ENCODE measurements around the gene DEXI.

DEXI gene

GRCh38 chr16:10885246-10885645 is 57.0 kb downstream of the DEXI start:
- DNase-seq: no peak

DNA sequence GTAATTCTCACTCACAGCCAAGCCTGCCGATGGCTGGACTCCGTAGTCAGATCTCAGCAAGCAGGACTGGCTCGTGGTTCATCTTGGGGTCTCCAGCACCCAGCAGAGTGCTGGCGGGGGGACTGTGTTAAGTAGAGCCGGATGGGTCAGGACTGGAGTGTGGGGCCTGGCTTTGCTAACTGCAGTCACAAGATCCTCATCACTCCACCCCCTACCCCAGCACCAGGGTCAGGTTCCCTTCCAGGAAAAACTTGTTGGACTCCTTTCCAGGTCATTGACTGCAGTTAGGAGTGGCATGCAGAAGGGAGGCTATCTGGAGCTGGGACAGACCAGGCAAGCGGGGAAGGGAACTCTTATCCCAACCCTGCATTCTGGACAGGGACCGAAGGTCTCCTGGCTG is 59.3 kb downstream of the DEXI start:
- no peak for DNase-seq

GRCh38 chr16:10881479-10882030 is 60.7 kb downstream of the DEXI start:
- no peak for DNase-seq

DNA sequence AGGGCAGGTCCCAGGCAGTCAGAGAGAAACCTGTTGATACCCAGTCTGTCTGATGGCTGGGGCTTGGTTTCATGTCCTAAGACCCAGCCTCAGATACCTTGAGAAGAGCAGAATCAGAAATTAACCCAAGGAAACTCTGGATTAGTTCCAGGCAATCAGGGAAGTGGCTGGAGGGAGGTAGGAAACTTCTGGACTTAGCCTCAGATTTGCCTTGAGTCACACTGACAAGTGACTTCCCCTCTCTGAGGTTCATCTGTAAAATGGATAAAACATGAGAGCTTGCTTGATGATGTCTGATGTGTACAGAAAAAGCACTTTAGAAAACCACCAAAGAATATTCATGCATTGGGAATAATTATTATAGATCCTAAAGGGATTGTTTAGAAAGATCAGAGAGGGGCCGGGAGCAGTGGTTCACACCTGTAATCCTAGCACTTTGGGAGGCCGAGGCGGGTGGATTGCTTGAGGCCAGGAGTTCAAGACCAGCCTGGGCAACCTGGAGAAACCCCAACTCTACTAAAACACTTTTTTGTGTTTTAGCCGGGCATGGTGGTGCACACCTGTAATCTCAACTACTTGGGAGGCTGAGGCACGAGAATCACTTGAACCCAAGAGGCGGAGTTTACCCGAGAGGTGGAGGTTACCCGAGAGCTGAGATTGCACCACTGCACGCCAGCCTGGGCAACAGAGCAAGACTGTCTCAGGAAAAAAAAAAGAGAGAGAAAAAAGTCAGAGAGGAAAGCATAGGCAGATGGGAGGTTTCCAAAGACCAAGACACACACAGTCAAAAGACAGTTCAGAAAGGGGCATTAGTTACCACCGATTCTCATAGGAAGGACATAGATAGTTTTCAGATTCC is 61.4 kb downstream of the DEXI start:
- no peak for DNase-seq

DNA sequence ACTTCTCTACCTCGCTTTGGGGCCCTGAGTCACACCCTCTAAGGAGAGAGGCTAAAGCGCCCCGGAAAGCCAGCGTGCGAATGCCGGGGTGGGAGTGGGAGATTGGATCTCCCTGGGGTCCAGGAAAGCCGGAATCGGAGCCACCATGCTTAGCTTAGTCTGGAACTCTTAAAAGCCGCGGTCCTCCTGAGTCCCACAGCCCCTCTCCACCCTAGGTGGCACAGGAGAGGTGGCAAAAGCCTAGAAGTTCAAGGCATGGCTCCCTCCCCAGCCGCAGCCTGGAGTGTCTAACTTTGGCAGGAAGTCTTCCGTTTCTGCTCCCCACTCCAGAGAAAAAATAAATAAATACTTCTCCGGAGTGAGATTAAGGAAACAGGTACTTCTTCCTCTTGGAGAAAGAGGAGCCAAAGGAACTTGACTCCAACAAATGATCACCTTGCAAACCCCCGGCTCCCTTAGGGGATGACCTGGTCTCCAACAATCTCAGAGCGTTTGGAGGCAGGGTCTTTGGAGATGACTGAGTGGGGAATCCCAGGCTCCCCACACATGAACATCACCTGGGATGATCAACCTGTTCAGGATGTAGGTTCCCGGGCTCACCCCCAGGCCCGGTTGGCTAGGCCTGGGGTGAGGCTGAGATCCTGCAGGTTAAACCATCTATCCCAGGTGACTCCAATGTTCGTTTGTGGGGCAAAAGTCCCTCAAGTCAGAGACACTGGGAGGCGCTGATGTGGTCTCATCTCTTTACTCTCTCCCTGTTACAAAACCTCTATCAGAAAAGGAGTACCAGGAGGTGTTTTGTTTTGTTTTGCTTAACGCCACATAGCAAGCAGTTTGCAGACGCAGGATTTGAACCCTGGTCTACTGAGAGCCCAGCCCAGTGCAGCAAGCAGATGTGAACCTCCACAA is 62.3 kb downstream of the DEXI start:
- DNase-seq: no peak

Measured in SHP77 treated with DMSO at 0.1 percent for 48 hours (cell line).